IMR-90 (cell line): Measurements from ENCODE around the gene NKD1. TPM values are rescaled to one million over a fixed set of nuclear protein-coding genes. Genes with fewer than 3 reads are reported as not detected.

Experiments
- ATAC-seq: fragments of 200-7000 bp; cut with Tn5 transposase; 2 replicates; pipeline ENCODE4 v1.9.1; 2020; ENCODE audit warnings: low read depth, mild to moderate bottlenecking, moderate library complexity
- BruUV-seq: library from RNA; stranded (reverse); fragments of 400-500 nt; replicated peaks from 2 replicates; lab custom pipeline; 2021; lab: Mats Ljungman, UMichigan
- CTCF ChIA-PET: fragments of 300-600 bp; formaldehyde crosslinking; extraction: SDS; loops from one replicate; lab custom pipeline; 2021; ENCODE audit warnings: antibody characterized with exemption; lab: Yijun Ruan, JAX
- POLR2A ChIA-PET: fragments of 300-600 bp; sonication (Branson Sonifier 250); formaldehyde crosslinking; loops from one replicate; lab custom pipeline; 2022; ENCODE audit warnings: antibody characterized with exemption; ENCODE audit not compliant: unreplicated experiment; lab: Charles Lee
- DNase-seq: peaks from one replicate; pipeline ENCODE4 v3.0.0; 2013
- H2AFZ ChIP-seq: replicated peaks from 2 replicates; pipeline ENCODE3; 2013; ENCODE audit warnings: low read length, mild to moderate bottlenecking; ENCODE audit not compliant: poor library complexity
- H2AK5ac ChIP-seq: 2 replicates; pipeline ENCODE4 v1.6.1; 2013; ENCODE audit warnings: low read depth, low read length, inconsistent platforms
- H2AK9ac ChIP-seq: replicated peaks from 2 replicates; pipeline ENCODE3; 2013; ENCODE audit warnings: mild to moderate bottlenecking, low read depth, low read length, moderate library complexity; ENCODE audit not compliant: poor library complexity
- H2BK120ac ChIP-seq: 2 replicates; pipeline ENCODE4 v1.6.1; 2013; ENCODE audit warnings: low read depth, low read length, inconsistent platforms
- H2BK15ac ChIP-seq: 3 replicates; pipeline ENCODE4 v1.6.1; 2013; ENCODE audit warnings: low read depth, low read length, inconsistent platforms
- H2BK20ac ChIP-seq: 2 replicates; pipeline ENCODE4 v1.6.1; 2013; ENCODE audit warnings: low read depth, mild to moderate bottlenecking, inconsistent platforms, low read length, moderate library complexity
- H2BK5ac ChIP-seq: 2 replicates; pipeline ENCODE4 v1.6.1; 2013; ENCODE audit warnings: mild to moderate bottlenecking, low read depth, low read length, inconsistent platforms; ENCODE audit not compliant: poor library complexity, severe bottlenecking
- H3K14ac ChIP-seq: replicated peaks from 2 replicates; pipeline ENCODE4 v1.6.1; 2013; ENCODE audit warnings: low read depth, low read length, inconsistent platforms
- H3K18ac ChIP-seq: 2 replicates; pipeline ENCODE4 v1.6.1; 2013; ENCODE audit warnings: low read depth, low read length, control low read depth
- H3K23ac ChIP-seq: 2 replicates; pipeline ENCODE4 v1.6.1; 2013; ENCODE audit warnings: low read depth, low read length, inconsistent platforms
- H3K27ac ChIP-seq: 2 replicates; pipeline ENCODE4 v1.5.1; 2013; ENCODE audit warnings: mild to moderate bottlenecking, control low read depth, low read length; ENCODE audit not compliant: insufficient read depth
- H3K27me3 ChIP-seq: 2 replicates; pipeline ENCODE4 v1.6.1; 2013; ENCODE audit warnings: low read length; ENCODE audit not compliant: control insufficient read depth, insufficient read depth
- H3K36me3 ChIP-seq: 2 replicates; pipeline ENCODE4 v1.6.1; 2013; ENCODE audit warnings: low read length, mixed read lengths; ENCODE audit not compliant: control insufficient read depth, insufficient read depth
- H3K4ac ChIP-seq: 2 replicates; pipeline ENCODE4 v1.6.1; 2013; ENCODE audit warnings: low read depth, low read length, inconsistent platforms
- H3K4me1 ChIP-seq: 2 replicates; pipeline ENCODE4 v1.6.1; 2013; ENCODE audit warnings: low read length, mixed read lengths; ENCODE audit not compliant: control insufficient read depth, insufficient read depth
- H3K4me2 ChIP-seq: 2 replicates; pipeline ENCODE4 v1.6.1; 2013; ENCODE audit warnings: low read depth, mild to moderate bottlenecking, control low read depth, low read length, moderate library complexity
- H3K4me3 ChIP-seq: 2 replicates; pipeline ENCODE4 v1.5.1; 2013; ENCODE audit warnings: low read depth, mild to moderate bottlenecking, control low read depth, low read length, moderate library complexity; ENCODE audit not compliant: insufficient read depth
- H3K56ac ChIP-seq: 2 replicates; pipeline ENCODE4 v1.6.1; 2013; ENCODE audit warnings: low read length, inconsistent platforms; ENCODE audit not compliant: insufficient read depth; ENCODE audit errors: extremely low read depth
- H3K79me1 ChIP-seq, 2 experiments: 2 replicates each; pipeline ENCODE4 v1.6.1; 2013; ENCODE audit warnings: low read length in 2 of 2, inconsistent platforms in 1 of 2, low read depth in 1 of 2
- H3K9ac ChIP-seq: 2 replicates; pipeline ENCODE4 v1.6.1; 2013; ENCODE audit warnings: low read depth, low read length, control low read depth
- H3K9me1 ChIP-seq: 2 replicates; pipeline ENCODE4 v1.6.1; 2013; ENCODE audit warnings: low read length, inconsistent platforms; ENCODE audit not compliant: insufficient read depth
- H3K9me3 ChIP-seq: 2 replicates; pipeline ENCODE4 v1.6.1; 2013; ENCODE audit warnings: low read length; ENCODE audit not compliant: control insufficient read depth, insufficient read depth
- H4K20me1 ChIP-seq: 2 replicates; pipeline ENCODE4 v1.6.1; 2013; ENCODE audit warnings: low read length, inconsistent platforms; ENCODE audit not compliant: insufficient read depth
- H4K5ac ChIP-seq: 2 replicates; pipeline ENCODE4 v1.6.1; 2013; ENCODE audit warnings: mild to moderate bottlenecking, low read depth, low read length, control low read depth
- H4K8ac ChIP-seq, 2 experiments: 2 replicates each; pipeline ENCODE4 v1.6.1; 2013; ENCODE audit warnings: low read depth in 2 of 2, low read length in 2 of 2, control low read depth in 1 of 2, inconsistent platforms in 1 of 2
- H4K91ac ChIP-seq: 2 replicates; pipeline ENCODE4 v1.6.1; 2013; ENCODE audit warnings: low read depth, low read length, inconsistent platforms; ENCODE audit not compliant: insufficient read depth
- BHLHE40 ChIP-seq: fragments of 150-350 bp; IDR thresholded peaks from 2 replicates; pipeline ENCODE4 v1.6.1; 2016; ENCODE audit warnings: mild to moderate bottlenecking, low read depth, low read length
- CEBPB ChIP-seq: IDR thresholded peaks from 2 replicates; pipeline ENCODE4 v1.6.1; 2012; ENCODE audit warnings: low read depth, low read length, improper control_type of control experiment
- ELK1 ChIP-seq: fragments of 150-350 bp; IDR thresholded peaks from 2 replicates; pipeline ENCODE4 v1.6.1; 2016; ENCODE audit warnings: low read depth, mild to moderate bottlenecking, low read length, moderate library complexity, borderline replicate concordance
- MAFK ChIP-seq: IDR thresholded peaks from 2 replicates; pipeline ENCODE4 v1.6.1; 2012; ENCODE audit warnings: low read depth, low read length, improper control_type of control experiment
- MAZ ChIP-seq: IDR thresholded peaks from 2 replicates; pipeline ENCODE4 v1.6.1; 2012; ENCODE audit warnings: low read depth, mild to moderate bottlenecking, low read length, improper control_type of control experiment, moderate library complexity, borderline replicate concordance
- NFE2L2 ChIP-seq: fragments of 150-350 bp; IDR thresholded peaks from 2 replicates; pipeline ENCODE4 v1.6.1; 2016; ENCODE audit warnings: low read depth, mild to moderate bottlenecking, low read length
- POLR2A ChIP-seq: IDR thresholded peaks from 2 replicates; pipeline ENCODE4 v1.6.1; 2012; ENCODE audit warnings: mild to moderate bottlenecking, low read depth, low read length
- RAD21 ChIP-seq: IDR thresholded peaks from 2 replicates; pipeline ENCODE4 v1.6.1; 2012; ENCODE audit warnings: low read length, improper control_type of control experiment
- RCOR1 ChIP-seq: IDR thresholded peaks from 2 replicates; pipeline ENCODE4 v1.6.1; 2012; ENCODE audit warnings: mild to moderate bottlenecking, low read length, improper control_type of control experiment; ENCODE audit not compliant: insufficient replicate concordance
- SMC3 ChIP-seq: fragments of 150-350 bp; IDR thresholded peaks from 2 replicates; pipeline ENCODE4 v1.6.1; 2016; ENCODE audit warnings: low read depth, mild to moderate bottlenecking, antibody characterized with exemption, low read length, moderate library complexity
- WGBS, 2 experiments: methylation state at CpG; one replicate each; pipeline versions ENCODE4 v1.1.5 to v1.1.7; 2013; ENCODE audit warnings: missing lambda C conversion rate in 2 of 2; ENCODE audit not compliant: insufficient read length in 1 of 2; ENCODE audit errors: extremely low coverage in 2 of 2; 5-methylcytosine and 5-hydroxymethylcytosine counted together
- dilution Hi-C: fragments of 300-500 bp; cut with HindIII; formaldehyde crosslinking; loops from one replicate; pipeline ENCODE4 v1.14.3; 2018; ENCODE audit warnings: low sequenced_read_pairs; ENCODE audit not compliant: unreplicated experiment
- in situ Hi-C: fragments of 300-500 bp; cut with MboI; formaldehyde crosslinking; loops from 3 replicates; pipeline ENCODE4 v1.14.3; 2019; ENCODE audit warnings: low sequenced_read_pairs, inconsistent platforms, mixed read lengths
- intact Hi-C: fragments of 100-400 bp; cut with micrococcal nuclease; formaldehyde crosslinking; loops from 2 replicates; pipeline ENCODE4 v1.10.0; 2022
- polyA plus RNA-seq, 3 experiments: library from polyadenylated mRNA; depleted of rRNA; stranded (reverse); fragments of >200 nt; gene quantifications; 2 replicates each; pipeline ENCODE4 v1.2.3, GENCODE V29; 2012; ENCODE audit warnings: low replicate concordance in 1 of 3
- total RNA-seq: library from RNA; depleted of rRNA; stranded (reverse); fragments of >200 nt; gene quantifications from 2 replicates; pipeline ENCODE4 v1.2.3, GENCODE V29; 2012

The NKD1 gene
- total and polyA plus RNA-seq, 2 of the 4 experiments (the other 2 are of a cell fraction), result not detected

DNA sequence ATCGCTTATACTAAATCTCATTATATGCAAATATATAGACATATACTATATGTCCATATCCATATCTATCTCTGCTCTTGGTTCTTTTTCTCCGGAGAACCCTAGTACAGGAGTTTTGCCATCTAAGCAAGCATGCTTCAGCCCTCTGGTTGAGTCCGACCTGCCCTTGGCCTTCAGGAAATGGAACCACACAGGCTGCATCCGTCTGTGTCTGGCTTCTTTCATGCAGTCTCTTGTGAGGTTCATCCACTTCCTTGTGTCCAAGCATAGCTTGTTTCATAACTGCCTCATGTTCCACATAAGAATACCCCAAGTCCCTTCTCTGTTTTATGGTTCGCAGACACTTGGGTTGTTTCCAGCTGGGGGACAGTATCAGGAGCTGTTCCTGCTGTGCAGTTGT, 116.1 kb downstream of the NKD1 start:
- Histone ChIP-seq H2BK15ac (no peak overlapping the region), H3K23ac (no peak overlapping the region), H3K18ac (no peak overlapping the region), H2AK9ac (no peak overlapping the region), H3K4ac (no peak overlapping the region), H3K4me2 (no peak overlapping the region), H3K27me3 (no peaks in the 10 kb centered on the region; the same call in 1 of the 2 replicates), H3K9ac (no peak overlapping the region), H3K9me1 (no peaks in the 10 kb centered on the region), H3K56ac (no peak overlapping the region), H4K5ac (no peak overlapping the region), H2BK120ac (no peak overlapping the region), H3K36me3 (no peaks in the 10 kb centered on the region), H2AFZ (no peak overlapping the region), H3K79me1 (no peaks in the 10 kb centered on the region), H3K14ac (no peak overlapping the region), H4K91ac (no peak overlapping the region), H3K27ac (no peak overlapping the region), H2AK5ac (no peak overlapping the region), H4K20me1 (no peaks in the 10 kb centered on the region), H3K4me1 (no peaks in the 10 kb centered on the region), H4K8ac (no peak overlapping the region), H3K4me3 (no peak overlapping the region), H2BK5ac (no peak overlapping the region), H2BK20ac (no peak overlapping the region), H3K9me3 (no peaks in the 10 kb centered on the region; the same call in 1 of the 2 replicates)
- POLR2A ChIA-PET, result no interaction called here
- TF ChIP-seq NFE2L2 (no peak), RAD21 (no peak), MAZ (no peak), SMC3 (no peak), RCOR1 (no peak), CEBPB (no peak), BHLHE40 (no peak), ELK1 (no peak), MAFK (no peak), POLR2A (no peak)
- no peak for ATAC-seq
- in situ Hi-C loops (loop anchor here (10.0 to 25.0 kb wide), 2 partner anchors 289 to 452 kb away; no protein-coding TSS in a partner anchor), intact Hi-C loops (loop anchor here (2.0 kb wide), 2 partner anchors 77 to 639 kb away; partner anchors contain the start of gene CNEP1R1), dilution Hi-C loops (no loop called here)
- DNase-seq, result no peak
- WGBS, 2 experiments, result 100% methylated on average over 2 of the region's 5 CpGs; no CpG with 5 or more reads in 1 of the 2 experiments
- CTCF ChIA-PET, result interaction anchor here (1.7 kb wide), 1 partner anchor 11 kb away, joined by 11 read pairs; no protein-coding TSS in a partner anchor
- BruUV-seq, result no TSS peak
